ENCODE data around the gene NIPAL1.
"Not testable (repeated sequence)": the region's sequence is repeated elsewhere in the genome, so short reads cannot be mapped to it uniquely, and the experiment has no call there.

The NIPAL1 gene

DNA sequence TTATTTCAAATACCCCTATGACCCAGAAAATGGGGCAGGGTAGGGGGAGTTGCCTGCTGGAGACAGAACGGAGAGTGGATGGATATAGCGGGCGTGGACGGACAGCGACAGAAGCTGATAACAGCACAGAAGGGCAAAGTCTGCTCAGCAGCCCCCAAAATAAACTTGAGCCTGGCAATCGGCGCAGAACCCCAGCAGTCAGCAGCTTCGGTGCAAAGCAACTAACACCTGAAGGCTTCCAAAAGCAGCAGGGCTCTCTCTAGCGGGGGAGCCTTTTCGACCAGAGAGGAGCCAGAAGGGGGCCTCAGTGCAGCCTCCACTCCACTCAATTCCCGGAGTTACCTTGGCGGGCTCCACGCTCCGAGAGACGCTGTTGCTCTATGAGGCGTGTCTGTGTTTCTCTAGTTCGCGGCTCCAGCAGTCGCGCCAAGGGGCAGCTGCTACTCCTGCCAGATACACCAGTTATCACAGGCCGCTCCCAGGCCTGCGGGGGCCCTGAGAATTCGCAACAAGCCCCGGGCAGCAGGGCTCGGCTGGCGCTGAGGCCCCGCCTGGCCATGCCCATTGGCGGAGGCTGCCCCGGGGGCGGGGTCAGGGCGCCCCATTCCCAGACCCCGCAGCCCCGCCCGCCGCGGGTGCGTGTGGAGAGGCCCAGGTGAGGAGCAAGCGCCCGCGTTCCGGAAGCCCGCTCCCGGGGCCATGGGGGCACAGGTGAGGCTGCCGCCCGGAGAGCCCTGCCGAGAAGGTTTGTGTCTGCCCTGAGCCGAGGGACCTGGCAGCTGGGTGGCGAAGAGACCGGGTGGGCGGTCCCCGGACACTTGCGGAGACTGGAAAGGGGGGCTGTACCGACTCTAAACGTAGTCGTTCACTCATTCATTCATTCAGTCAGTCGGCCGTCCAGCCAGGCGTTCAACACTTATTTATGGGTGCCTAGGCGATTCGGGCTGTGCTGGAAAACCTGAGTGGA is at the start of gene NIPAL1, which contains the start of gene CNGA1:
Gene NIPAL1, plus strand, starts transcription at position 632 of the 967 bp plus-strand sequence. Its CDS starts 68 bp downstream, at position 700.
Gene CNGA1, minus strand, starts transcription at position 541 of the 967 bp plus-strand sequence. CDS start 63,992 bp downstream, outside the sequence.
- DNase-seq, result peak; percentile 20

DNA sequence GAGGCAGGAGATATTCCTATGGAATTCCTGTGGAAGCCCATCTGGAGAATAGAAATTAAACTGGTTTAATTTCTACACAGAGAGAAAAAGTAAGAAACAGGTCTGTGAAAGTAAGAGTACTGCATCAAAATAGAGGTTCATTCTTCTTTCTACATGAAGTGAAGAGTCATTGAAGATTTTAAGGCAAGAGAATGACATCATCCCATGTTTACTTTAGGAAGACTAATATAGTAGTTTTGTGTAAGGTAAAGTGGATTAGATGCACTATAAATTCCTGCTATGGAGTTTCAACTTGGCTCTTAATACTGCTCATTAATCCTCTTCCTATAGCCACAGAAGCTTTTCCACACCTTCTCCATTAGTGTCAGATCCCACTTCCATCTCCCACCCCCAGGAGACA is 47.7 kb upstream of the NIPAL1 start:
- DNase-seq, result no peak

DNA sequence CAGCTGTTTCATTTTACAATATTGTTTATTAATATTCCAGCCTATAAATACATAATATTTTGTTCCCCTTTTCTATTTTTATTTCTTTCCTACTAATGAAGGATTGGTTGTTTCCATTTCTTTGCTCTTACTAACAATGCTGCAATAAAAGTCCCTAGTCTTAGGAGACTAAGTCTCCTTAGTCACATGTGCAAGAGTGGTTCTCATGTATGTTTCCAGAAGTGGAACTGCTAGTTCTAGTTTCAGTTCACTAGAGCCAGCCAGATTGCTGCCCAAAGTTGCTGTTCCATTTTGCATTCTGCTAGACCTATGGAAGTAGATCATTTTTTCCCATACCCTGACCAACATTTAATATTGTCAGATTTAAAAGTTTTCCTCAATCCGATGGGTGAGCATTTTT is 44.4 kb upstream of the NIPAL1 start:
- DNase-seq, result no peak

DNA sequence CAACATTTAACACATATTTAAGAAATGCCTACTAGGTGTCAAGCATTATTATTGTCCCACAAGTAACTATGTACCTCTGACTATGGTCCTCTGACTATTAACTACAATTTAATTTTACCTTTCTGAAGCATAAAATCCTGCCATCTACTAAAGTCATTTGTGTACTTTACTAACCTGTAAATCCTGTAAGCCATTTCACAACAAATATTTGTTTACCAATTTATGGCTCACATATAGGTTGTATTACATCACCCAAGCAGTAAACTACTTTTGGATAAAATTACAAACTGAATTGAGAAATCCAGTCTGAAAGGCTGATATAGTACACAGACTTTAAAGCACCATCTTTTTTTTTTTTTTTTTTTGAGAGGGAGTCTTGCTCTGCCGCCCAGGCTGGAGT is 43.9 kb upstream of the NIPAL1 start:
- no peak for DNase-seq

DNA sequence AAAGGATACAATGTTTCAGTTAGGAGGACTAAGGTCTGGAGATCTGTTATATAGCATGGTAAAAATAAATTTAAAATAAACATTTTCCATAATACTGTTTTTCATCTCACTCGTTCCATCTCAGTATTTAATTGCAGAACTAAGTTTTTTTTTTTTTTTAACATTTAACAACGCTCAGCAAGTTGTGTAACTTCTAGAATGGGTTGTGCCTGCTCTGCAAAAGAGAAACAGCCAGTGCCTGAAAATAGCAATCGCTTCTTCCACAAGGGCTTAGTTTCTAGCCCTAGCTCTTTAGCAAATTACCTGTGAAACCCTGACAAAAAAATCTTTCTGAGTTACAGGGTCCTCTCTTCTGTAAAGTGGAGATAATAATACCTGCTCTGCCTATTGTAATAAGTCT is 42.0 kb upstream of the NIPAL1 start:
- DNase-seq, result no peak

DNA sequence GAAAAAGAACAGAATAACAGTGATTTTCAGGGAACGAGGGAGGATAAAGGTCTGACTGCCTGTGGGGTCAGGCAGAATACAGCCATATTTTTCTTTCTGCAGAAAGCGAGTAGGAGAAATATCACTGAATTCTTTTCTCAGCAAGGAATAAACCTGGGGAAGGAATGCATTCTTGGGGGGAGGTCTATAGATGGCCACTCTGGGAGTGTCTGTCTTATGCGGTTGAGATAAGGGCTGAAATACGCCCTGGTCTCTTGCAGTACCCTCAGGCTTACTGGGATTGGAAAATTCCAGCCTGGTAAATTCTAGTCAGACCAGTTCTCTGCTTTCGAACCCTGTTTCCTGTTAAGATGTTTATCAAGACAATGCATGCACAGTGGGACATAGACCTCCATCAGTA is 26.4 kb upstream of the NIPAL1 start:
- no peak for DNase-seq

DNA sequence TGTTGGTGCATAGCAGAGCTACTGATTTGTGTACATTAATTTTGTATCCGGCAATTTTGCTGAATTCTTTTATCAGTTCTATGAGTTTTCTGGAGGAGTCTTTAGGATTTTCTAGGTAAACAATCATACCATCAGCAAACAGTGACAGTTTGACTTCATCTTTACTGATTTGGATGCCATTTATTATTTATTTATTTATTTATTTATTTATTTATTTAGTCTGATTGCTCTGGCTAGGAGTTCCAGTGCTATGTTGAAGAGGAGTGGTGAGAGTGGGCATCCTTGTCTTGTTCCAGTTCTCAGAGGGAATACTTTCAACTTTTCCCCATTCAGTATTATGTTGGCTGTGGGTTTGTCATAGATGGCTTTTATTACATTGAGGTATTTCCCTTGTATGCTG is 24.1 kb upstream of the NIPAL1 start:
- not testable (repeated sequence) for DNase-seq

DNA sequence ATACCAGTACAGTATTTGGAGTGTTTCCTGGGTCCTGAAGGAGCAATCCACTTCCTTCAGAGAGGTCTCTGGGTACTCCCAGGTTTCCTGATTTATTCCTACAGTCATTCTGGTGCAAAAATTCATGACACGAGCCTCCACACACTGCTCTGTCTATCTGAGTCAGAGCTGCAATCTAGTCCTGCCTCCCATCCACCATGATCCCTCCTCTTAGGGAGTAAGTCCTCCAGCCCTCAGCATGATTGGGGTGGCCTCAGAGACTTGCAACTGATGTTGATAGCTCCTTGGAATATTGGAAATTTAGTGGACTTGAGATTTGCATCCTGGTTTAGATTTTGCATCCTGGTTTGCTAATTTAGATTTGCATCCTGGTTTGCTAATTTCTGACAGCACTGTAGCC is 20.6 kb upstream of the NIPAL1 start:
- no peak for DNase-seq

DNA sequence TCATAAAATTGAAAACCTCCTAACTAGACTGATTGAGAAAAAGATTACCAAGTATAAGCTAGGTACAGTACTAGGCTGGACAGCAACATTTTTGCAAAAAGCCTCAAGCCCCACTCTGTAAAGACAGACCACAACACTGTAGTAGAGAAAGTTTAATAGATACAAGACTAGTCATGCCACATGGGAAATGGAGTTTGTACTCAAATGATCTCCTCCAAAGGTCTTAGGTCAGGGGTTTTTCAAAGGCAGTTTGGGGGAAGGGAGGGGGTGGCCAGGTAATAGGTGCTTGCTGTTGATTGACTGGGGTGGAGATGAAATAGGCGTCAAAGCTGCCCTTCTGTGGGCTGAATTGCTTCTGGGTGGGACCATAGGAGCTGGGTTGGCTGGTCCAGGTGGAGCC is 14.3 kb upstream of the NIPAL1 start:
- no peak for DNase-seq

DNA sequence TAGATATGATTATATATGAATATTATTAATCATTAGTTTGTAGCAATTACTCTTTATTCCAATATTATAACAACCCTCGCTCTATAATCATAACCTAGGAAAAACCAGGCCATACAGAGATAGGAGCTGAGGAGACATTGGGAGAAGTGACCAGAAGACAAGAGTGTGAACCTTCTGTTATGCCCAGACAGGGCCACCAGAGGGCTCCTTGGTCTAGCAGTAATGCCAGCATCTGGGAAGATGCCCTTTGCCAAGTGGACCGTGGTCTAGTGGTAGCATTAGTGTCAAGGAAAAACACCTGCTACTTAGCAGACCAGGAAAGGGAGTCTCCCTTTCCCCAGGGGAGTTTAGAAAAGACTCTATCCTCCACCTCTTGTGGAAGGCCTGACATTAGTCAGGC is 13.0 kb upstream of the NIPAL1 start:
- not testable (repeated sequence) for DNase-seq

DNA sequence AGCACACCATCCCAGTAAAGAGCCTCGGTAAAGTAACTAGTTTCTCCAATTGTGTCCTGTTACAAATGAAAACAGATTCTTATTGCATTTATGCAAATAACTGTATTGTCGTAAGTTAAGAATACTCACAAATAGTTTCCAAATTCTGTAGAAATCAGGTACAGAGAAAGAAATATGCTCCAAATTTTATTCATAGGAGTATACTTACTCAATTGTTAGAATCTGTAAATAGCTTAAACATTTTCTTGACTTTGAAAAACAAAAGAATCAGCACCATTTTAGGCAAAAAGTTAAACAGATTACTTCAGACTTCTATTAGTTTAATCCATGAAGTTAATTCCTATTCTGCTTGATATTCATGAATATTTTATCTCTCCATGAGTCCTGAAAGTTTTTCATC is 10.8 kb upstream of the NIPAL1 start:
- no peak for DNase-seq

DNA sequence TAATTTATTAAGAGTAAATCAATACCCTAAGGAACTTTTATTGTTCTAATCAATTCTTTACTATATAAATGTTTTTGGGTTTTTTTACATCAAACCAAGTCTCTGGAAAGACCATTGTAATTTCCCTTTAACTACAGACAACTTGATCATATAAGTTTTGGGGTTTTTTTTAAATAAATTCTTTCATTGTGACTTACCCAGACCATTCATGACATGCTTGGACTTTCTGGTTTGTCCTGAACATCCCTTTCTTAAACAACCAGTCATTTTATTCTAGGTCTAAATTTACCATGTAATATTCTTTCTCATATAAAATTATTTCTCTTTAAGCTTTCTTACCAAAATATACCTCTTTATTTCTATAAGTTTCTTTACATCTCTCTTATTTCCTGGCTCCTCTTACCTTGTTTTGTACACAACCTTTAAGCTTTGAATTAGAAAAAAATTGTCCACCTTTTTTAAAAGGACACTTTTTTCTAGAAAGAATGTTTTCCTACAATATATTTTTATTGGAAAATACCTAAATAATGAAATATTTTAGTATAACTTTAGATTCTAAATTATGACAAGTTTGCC is 8.5 kb upstream of the NIPAL1 start:
- no peak for DNase-seq

DNA sequence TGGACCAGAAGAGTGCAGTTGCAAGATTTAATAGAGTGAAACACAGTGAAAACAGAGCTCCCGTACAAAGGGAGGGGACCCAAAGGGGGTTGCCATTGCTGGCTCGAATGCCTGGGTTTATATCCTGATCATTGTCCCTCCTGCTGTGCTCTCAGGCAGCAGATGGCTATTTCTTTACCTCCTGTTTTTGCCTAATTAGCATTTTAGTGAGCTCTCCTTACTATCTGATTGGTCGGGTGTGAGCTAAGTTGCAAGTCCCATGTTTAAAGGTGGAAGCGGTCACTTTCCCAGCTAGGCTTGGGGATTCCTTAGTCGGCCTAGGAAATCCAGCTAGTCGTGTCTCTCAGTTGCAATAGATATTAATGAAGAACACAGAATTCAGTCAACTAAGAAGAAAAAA is 5.7 kb upstream of the NIPAL1 start:
- DNase-seq, result not testable (repeated sequence)

DNA sequence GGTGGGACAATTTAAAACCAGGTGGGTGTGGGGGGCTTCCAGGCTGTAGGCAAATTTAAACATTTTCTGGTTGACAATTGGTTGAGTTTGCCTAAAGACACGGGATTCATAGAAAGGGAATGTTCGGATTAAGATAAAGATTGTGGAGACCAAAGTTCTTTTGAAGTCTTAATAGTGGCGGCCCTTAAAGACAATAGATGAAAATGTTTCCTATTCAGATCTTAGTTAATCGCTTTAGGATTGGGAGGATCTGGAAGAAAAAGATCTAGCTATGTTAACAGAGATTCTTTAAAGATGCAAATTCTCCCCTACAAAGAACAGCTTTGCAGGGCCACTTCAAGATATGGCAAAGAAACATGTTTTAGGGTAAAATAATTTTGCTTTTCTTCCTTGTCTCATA is 4.8 kb upstream of the NIPAL1 start:
- DNase-seq, result no peak

DNA sequence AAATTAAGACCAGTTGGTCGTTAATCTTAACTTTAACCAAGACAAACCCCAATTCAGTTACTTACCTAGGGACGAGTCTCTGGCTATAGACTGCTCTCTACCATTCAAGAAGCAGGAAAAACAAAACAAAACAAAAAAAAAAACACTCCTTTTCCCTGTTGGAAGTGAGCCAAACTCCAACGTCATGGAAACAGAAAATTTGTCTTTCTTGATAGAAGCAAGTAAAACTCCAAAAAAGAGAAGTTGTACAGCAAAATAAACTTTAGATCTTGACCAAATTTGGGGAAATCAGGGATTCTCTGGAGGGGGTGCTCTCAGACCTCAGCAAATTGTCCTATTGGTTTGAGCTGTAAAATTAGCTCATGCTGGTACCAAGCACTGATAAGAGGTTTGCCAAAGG is 3.7 kb upstream of the NIPAL1 start:
- no peak for DNase-seq

DNA sequence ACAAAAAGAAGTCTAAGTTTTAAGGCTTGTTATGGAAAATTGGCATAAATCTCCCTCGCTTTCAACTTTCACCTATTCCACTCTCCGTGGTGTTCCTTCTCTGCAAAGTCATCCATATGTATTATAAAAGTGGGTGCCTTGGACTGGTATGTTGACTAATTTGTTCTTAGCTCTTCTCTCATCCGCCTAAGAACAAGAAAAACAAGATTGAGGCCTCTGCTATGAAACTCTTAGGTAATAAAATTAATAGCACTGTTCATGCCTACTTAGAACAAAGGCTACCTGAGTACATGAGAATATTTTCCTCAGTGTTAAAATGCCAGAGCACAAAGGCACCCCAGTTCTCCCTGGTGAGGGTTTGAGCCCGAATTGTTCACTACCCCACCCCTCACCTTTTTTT is 1.4 kb upstream of the NIPAL1 start:
- DNase-seq, result no peak

DNA sequence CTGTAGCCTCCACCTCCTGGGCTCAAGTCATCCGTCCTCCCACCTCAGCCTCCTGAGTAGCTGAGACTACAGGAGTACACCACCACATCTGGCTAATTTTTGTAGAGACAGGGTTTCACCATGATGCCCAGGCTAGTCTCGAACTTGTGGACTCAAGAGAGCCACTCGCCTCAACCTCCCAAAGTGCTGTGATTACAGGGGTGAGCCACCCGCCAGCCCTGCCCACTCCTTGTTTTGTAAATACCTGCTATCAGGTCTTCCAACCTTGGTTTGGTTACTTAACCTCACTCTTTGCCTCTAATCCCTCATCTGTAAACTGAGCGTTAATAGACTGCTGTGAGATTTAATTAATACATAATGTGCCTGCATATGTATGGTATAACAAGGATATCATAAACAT is 894 bp upstream of the NIPAL1 start:
- no peak for DNase-seq

DNA sequence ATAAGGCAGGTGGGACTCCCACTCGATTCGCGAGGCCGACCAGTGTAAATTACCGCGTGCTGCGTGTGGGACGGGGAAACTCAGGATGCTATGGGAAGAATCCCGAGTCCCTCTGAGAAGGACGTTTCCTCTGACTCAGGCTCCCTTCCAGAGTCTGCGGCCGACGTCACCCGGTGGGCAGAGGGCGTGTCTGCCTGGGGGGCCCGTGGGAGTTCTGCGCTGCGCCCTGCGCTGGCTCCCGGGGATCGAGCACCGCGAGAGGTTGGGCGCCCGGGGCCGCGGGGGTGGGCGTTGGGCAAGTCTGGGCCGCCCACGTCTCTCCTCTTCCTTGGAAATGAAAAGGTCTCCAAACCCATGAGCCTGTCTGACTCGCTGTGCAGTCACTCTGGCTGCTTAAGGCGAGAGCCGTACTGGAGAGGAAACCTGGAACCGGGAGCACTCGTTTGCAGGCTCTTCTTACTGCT is 568 bp downstream of the NIPAL1 start:
- DNase-seq, result no peak

DNA sequence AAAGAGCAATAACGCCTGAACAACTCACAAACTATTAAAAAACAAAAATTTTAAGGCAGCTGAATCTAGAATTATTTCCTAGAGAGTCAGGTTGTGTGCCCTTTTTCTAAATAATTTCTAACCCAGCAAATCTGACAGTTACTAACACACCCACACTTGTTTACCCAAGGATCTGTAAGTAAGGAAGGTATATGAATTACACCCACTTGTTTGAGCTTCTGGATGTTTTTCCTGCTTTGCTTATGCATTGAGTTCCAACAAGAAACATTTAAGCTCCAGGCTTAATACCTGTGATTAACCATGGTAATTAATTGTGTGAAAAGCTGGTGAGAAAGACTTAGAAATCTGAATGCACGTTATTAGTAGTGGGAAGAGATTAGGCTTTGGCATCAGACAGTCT is 1.5 kb downstream of the NIPAL1 start:
- no peak for DNase-seq

DNA sequence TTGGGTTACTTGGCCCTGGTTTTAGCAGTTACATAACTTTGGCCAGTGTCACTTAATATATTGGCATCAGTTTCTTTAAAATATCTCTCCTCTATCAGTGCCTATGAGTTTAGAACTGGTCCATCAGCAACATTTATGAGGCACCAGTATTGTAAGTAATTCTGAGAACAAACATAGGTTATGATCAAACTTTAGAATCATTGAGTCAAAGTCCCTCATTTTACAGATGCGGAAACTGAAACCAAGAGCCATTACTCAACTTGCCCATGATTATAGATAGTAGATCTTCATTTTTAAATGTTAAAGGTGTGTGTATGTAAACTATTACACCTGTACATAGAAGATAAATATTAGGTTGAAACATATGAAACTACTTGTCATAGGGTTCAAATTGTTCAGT is 4.5 kb downstream of the NIPAL1 start:
- no peak for DNase-seq

DNA sequence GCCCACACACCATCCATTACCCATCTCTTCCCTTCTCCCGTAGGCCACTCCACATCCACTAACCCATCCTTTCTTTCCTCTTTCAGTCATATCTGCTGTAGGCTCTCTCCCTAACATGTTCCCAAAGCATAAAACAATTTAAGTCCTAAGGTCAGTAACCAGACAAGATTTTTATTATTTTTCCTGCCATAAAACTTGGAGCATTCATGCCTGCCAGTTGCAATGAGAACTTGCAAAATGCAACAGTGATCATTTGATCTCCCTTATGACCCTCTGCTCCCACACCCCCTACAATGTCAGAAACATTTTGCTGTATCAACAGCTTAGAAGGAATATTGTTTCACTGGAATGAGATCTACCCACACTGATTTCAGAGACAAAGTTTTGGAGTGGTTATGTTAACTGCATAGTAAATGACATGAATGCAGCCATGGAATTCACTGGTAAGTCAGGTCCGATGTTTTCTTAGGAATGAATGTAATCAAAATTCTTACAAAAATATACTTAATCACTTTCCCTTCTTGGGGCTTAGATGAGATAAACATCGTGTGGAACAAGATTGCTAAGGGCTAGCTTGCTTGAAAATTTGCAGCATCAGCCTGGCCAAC is 5.7 kb downstream of the NIPAL1 start:
- DNase-seq, result no peak

DNA sequence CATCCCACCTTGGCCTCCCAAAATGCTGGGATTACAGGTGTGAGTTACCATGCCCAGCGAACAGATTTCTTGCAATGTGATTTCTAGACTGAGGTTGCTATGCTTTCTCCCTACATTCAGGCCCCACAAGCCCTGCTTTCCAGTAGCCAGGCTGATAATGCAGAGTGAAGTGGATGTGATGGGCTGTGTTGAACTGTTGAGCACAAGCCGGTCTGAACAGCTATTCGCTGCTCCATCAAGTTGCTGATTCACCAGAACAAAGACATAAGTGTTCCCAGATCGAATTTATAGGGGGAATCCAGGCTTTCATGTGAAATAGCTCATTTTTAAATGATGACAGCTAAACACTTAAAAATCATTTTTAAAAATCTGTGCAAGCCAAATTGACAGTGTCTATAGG is 8.0 kb downstream of the NIPAL1 start:
- DNase-seq, result no peak

DNA sequence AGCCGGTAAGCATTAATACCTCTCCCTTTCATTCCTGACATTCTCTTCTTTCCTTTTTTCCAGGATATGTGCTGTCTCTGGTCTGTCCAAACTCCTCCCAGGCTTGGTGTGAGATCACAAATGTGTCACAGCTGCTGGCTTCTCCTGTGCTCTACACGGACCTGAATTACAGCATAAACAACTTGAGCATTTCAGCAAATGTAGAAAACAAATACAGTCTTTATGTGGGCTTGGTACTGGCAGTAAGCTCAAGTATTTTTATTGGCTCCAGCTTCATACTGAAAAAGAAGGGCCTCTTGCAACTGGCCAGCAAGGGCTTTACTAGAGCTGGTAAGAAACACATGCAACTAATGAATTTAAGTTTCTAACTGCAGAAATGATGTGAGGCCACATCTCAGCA is 8.4 kb downstream of the NIPAL1 start:
- DNase-seq, result no peak

DNA sequence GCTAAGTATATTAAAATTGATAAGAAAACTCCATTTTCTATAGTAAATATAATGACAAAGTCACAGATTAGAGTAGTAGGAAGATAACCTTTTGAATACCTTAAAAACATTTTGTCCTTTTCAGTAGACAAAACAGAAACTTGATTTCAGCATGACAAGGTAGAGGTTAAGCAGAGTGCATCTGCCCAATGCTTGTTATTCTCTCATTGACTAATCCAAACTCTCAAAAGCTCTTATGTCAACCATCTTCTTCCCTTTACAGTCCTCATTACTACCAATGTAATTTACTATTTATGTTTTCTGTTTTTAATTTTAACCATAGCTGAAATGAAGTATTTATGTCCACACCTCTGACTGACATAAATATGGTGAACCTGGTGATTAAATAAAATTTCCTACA is 11.1 kb downstream of the NIPAL1 start:
- no peak for DNase-seq

All from NCI-H1417 treated with DMSO at 0.1 percent for 48 hours (cell line).